ENCODE measurements around the gene RRM1.

DNA sequence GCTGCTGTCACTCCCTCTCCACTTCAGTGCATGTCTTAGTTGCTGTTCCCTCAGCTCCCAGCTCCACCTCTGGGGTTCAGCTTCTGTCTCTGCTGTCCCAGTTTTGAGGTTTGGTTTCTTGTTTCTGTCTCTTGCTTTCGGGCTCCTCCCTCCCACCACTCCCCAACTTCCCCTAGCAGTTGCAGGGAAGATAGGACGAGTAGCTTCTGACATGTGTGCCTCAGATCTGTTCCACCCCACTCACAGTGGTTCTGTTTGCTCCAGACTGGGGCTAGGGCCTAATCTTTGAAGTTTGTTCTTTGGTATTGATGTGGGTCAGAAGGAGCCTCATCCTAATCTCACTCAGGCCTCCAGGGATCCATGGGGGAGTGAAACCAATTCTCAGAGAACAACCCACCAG lies 2.6 kb upstream of the RRM1 start:
- TF ChIP-seq, protein P1, sequence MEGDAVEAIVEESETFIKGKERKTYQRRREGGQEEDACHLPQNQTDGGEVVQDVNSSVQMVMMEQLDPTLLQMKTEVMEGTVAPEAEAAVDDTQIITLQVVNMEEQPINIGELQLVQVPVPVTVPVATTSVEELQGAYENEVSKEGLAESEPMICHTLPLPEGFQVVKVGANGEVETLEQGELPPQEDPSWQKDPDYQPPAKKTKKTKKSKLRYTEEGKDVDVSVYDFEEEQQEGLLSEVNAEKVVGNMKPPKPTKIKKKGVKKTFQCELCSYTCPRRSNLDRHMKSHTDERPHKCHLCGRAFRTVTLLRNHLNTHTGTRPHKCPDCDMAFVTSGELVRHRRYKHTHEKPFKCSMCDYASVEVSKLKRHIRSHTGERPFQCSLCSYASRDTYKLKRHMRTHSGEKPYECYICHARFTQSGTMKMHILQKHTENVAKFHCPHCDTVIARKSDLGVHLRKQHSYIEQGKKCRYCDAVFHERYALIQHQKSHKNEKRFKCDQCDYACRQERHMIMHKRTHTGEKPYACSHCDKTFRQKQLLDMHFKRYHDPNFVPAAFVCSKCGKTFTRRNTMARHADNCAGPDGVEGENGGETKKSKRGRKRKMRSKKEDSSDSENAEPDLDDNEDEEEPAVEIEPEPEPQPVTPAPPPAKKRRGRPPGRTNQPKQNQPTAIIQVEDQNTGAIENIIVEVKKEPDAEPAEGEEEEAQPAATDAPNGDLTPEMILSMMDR (conservative IDR thresholded peaks at IDR 0.05; ENCODE audit: low read depth, low read length): no peak
- no peak for TF ChIP-seq EZH2 (IDR thresholded peaks at IDR 0.05; ENCODE audit: borderline replicate concordance, low read depth, low read length, poor library complexity, severe bottlenecking)

Measured in A673 (cell line).